C4-2B (cell line): ENCODE data around the gene NKX2-1.

ENCODE experiments used
- CTCF ChIP-seq: fragments of 450-650 bp; conservative IDR thresholded peaks from 2 replicates; pipeline ENCODE4 v1.5.1; 2017; ENCODE audit warnings: mild to moderate bottlenecking
- ZFX ChIP-seq: fragments of 450-650 bp; IDR thresholded peaks from 2 replicates; pipeline ENCODE4 v1.6.1; 2017

DNA sequence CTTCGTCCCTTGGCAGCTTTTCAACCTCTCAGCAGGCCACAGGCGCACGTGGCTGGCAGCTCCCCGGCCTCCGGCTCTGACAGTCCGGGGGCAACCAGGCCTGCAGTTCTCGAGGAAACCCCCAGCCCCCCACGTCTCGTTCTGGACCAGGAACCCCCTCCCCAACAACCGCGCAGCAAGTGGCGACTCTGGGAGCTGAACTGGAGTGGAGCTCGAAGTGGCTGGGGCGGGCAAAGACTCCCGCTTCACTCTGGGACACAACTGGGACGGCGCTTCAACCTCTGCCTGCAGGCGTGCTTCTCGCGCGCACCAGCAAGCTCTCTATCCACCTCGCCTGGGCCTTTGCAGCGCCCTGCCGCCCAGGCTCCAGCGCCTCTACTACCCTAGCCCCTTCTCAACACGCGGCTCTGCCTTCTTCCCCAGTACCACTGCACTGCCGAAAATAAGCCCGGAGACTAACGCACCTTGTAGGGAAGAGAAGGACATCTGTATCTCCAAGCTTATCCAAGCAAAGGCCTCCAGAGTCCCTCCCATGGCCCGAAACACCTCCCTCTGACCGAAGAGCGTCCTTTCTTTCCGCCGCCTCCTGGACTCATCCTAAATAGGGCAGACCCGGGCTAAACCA is 2.4 kb upstream of the NKX2-1 start:
- TF ChIP-seq CTCF (no peak), ZFX (no peak)
